ENCODE data around the gene SASH1. TPM values are rescaled to one million over a fixed set of nuclear protein-coding genes. Genes with fewer than 3 reads are reported as not detected.

Gene SASH1
- total RNA-seq, 2 donors from 2014 or later, result 4.6 to 12.4 TPM

DNA sequence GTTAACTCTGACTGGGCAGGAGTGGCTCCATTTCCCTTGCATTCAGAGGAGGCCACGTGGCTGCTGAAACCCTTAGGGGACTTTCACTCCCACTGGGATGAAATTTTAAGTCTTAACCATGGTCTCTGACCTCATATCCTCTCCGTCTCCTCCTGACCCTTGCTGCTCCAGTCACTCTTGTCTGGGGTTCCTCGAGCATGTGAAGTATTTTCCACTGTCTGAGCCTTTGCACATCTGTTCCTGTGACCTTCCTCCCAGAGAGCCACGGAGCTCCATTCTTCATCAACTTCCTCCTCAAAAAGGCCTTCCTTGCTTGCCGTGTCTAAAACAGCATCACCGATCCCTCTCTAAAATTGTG is 251.2 kb downstream of the SASH1 start:
- H3K9ac ChIP-seq (ENCODE audit: extremely low read depth, low read length, poor library complexity, severe bottlenecking), result no peak overlapping the region
- peaks cover 13% of the 10 kb centered on the region for H3K4me1 Mint-ChIP-seq
- peaks cover 14% of the 10 kb centered on the region for H3K9me3 Mint-ChIP-seq
- TF ChIP-seq, protein P1, sequence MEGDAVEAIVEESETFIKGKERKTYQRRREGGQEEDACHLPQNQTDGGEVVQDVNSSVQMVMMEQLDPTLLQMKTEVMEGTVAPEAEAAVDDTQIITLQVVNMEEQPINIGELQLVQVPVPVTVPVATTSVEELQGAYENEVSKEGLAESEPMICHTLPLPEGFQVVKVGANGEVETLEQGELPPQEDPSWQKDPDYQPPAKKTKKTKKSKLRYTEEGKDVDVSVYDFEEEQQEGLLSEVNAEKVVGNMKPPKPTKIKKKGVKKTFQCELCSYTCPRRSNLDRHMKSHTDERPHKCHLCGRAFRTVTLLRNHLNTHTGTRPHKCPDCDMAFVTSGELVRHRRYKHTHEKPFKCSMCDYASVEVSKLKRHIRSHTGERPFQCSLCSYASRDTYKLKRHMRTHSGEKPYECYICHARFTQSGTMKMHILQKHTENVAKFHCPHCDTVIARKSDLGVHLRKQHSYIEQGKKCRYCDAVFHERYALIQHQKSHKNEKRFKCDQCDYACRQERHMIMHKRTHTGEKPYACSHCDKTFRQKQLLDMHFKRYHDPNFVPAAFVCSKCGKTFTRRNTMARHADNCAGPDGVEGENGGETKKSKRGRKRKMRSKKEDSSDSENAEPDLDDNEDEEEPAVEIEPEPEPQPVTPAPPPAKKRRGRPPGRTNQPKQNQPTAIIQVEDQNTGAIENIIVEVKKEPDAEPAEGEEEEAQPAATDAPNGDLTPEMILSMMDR (conservative IDR thresholded peaks at IDR 0.05), result no peak
- H3K4me3 Mint-ChIP-seq, result no peak overlapping the region
- no peak overlapping the region for H3K4me3 ChIP-seq (ENCODE audit: low read length)
- H3K36me3 Mint-ChIP-seq (ENCODE audit: low read depth), result no peaks in the 10 kb centered on the region
- H3K36me3 ChIP-seq (ENCODE audit: control insufficient read depth, insufficient read depth, low read length), result no peaks in the 10 kb centered on the region
- no peak overlapping the region for H3K27ac Mint-ChIP-seq
- no peaks in the 10 kb centered on the region for H3K4me1 ChIP-seq (ENCODE audit: control insufficient read depth, insufficient read depth, low read length)
- H3K9me3 ChIP-seq (ENCODE audit: control insufficient read depth, low read length), result peaks cover 37% of the 10 kb centered on the region
- 67 to 89% methylated on average over 3 to 6 of the region's 6 CpGs for WGBS, 2 experiments (ENCODE audit: insufficient coverage in 1 of 2, insufficient read length in 1 of 2)
- no peaks in the 10 kb centered on the region for H3K27me3 ChIP-seq (ENCODE audit: control insufficient read depth, insufficient read depth, low read length, poor library complexity, severe bottlenecking)
- no peak overlapping the region for H3K27ac ChIP-seq (ENCODE audit: low read depth, low read length)
- no peak for DNase-seq
- H3K27me3 Mint-ChIP-seq (ENCODE audit: insufficient read depth), result peaks cover 4% of the 10 kb centered on the region

DNA sequence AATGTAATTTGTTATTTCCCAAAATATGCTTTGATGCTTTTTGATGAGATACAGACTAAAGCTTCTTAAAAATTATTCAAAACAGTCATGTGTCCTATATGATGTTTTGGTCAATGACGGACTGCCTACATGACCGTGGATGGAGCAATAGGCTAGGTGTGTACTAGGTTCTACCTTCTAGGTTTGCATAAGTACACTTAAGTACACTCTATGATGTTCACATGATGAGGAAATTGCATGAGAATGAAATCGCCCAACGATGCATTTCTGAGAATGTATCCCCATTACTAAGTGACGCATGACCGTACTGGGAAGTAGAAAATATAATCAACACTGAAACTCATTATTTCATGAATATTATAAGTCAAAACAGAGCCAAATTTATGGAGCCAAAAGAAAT is 252.9 kb downstream of the SASH1 start:
- Mint-ChIP-seq H3K27me3 (ENCODE audit: insufficient read depth) (peaks cover 4% of the 10 kb centered on the region), H3K27ac (no peak overlapping the region), H3K9me3 (peaks cover 10% of the 10 kb centered on the region), H3K4me3 (no peak overlapping the region), H3K4me1 (peaks cover 25% of the 10 kb centered on the region), H3K36me3 (ENCODE audit: low read depth) (no peaks in the 10 kb centered on the region)
- WGBS, 2 experiments (ENCODE audit: insufficient coverage in 1 of 2, insufficient read length in 1 of 2), result 96% methylated on average over 4 to 6 of the region's 6 CpGs
- Histone ChIP-seq H3K9ac (ENCODE audit: extremely low read depth, low read length, poor library complexity, severe bottlenecking) (no peak overlapping the region), H3K4me1 (ENCODE audit: control insufficient read depth, insufficient read depth, low read length) (peaks cover 4% of the 10 kb centered on the region), H3K4me3 (ENCODE audit: low read length) (no peak overlapping the region), H3K27ac (ENCODE audit: low read depth, low read length) (no peak overlapping the region), H3K27me3 (ENCODE audit: control insufficient read depth, insufficient read depth, low read length, poor library complexity, severe bottlenecking) (no peaks in the 10 kb centered on the region), H3K9me3 (ENCODE audit: control insufficient read depth, low read length) (peaks cover 29% of the 10 kb centered on the region), H3K36me3 (ENCODE audit: control insufficient read depth, insufficient read depth, low read length) (no peaks in the 10 kb centered on the region)
- TF ChIP-seq, protein P1 (conservative IDR thresholded peaks at IDR 0.05), result no peak
- DNase-seq, result no peak

DNA sequence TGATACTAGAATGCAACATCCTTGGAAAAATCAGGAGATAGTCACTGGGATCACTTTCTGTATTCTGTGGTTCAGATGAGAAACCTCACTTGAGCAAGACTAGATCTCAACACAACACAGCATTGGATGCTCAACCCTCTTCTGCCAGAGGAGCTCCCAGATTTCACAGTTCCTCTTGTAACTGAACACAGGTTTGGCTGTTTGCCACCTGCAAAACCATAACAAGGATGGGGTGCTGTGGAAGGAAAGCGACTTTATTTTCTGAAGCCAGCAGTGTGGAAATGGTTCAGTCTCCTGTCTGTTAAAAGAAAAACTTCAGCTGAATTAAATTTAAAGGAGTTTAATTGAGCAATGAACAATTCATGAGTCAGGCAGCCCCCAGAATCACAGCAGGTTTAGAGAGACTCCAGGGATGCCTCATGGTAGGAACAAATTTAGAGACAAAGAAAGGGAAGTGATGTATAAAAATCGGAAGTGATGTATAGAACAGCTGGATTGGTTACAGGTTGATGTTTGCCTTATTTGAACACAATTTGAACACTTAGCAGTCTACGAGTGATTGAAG is 254.3 kb downstream of the SASH1 start:
- DNase-seq, result no peak
- Mint-ChIP-seq H3K36me3 (ENCODE audit: low read depth) (peaks cover 5% of the 10 kb centered on the region), H3K9me3 (peaks cover 24% of the 10 kb centered on the region), H3K4me1 (peaks cover 25% of the 10 kb centered on the region), H3K4me3 (no peak overlapping the region), H3K27me3 (ENCODE audit: insufficient read depth) (peaks cover 6% of the 10 kb centered on the region), H3K27ac (no peak overlapping the region)
- Histone ChIP-seq H3K4me3 (ENCODE audit: low read length) (peak overlapping the region; percentile 38), H3K4me1 (ENCODE audit: control insufficient read depth, insufficient read depth, low read length) (peaks cover 4% of the 10 kb centered on the region), H3K27ac (ENCODE audit: low read depth, low read length) (no peak overlapping the region), H3K9ac (ENCODE audit: extremely low read depth, low read length, poor library complexity, severe bottlenecking) (no peak overlapping the region), H3K36me3 (ENCODE audit: control insufficient read depth, insufficient read depth, low read length) (no peaks in the 10 kb centered on the region), H3K9me3 (ENCODE audit: control insufficient read depth, low read length) (peaks cover 36% of the 10 kb centered on the region), H3K27me3 (ENCODE audit: control insufficient read depth, insufficient read depth, low read length, poor library complexity, severe bottlenecking) (no peaks in the 10 kb centered on the region)
- TF ChIP-seq, protein P1 (conservative IDR thresholded peaks at IDR 0.05), result no peak
- 92 to 94% methylated on average over 2 to 3 of the region's 3 CpGs for WGBS, 2 experiments (ENCODE audit: insufficient coverage in 1 of 2, insufficient read length in 1 of 2)
